ENCODE results near the gene FRMD4B.

DNA sequence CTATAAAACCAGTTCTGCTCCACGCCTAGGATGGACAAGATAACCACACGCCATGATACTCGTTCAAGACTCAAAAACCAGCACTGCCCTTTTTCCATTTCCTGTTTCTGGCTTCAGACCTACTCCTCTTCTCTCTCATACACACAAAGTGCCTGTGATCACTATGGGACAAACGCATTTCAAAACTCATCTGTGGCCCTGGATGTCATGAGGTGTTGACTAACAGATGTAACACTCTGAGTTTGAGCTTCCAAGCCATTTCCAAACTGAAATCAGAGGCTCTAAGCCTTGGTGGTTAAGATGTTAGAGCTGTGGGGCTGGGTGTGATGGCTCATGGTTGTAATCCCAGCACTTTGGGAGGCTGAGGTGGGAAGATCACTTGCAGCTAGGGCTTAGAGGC lies 207.8 kb downstream of the FRMD4B start:
- TF ChIP-seq POLR2AphosphoS5 (IDR thresholded peaks at IDR 0.05; ENCODE audit: borderline replicate concordance, low read depth, low read length) = no peak
- TF ChIP-seq EZH2 (IDR thresholded peaks at IDR 0.05) = no peak
- TF ChIP-seq FOXP2 (optimal IDR thresholded peaks at IDR 0.05; ENCODE audit: control extremely low read depth, extremely low read length, insufficient read depth) = no peak

Data from SK-N-MC (cell line).